Tibial nerve (tissue), 4 donors: Measurements from ENCODE around the gene L3MBTL3.

Source experiments
- EP300 ChIP-seq, 2 donors: sonication (generic); formaldehyde crosslinking; IDR thresholded peaks; one replicate each; pipeline ENCODE4 v1.6.1; 2017; ENCODE audit warnings: antibody characterized with exemption in 2 of 2, mild to moderate bottlenecking in 1 of 2
- POLR2A ChIP-seq, 2 donors: fragments of 450-650 bp; IDR thresholded peaks; one replicate each; pipeline ENCODE4 v1.6.1; 2017; ENCODE audit warnings: antibody characterized with exemption in 2 of 2, mild to moderate bottlenecking in 2 of 2, moderate library complexity in 2 of 2
- TF ChIP-seq, protein P1 (sequence below), 5 experiments: fragments of 200-600 bp in 3 of 5; fragments of 450-650 bp in 2 of 5; sonication (generic) in 3 of 5; IDR thresholded peaks; one replicate each; pipeline ENCODE4 v1.5.1; 2016 to 2019; ENCODE audit warnings: antibody characterized with exemption in 5 of 5, mild to moderate bottlenecking in 3 of 5, moderate library complexity in 2 of 5

GRCh38 chr6:130029163-130029562 is 10.8 kb downstream of the L3MBTL3 start:
- TF ChIP-seq, protein P1, sequence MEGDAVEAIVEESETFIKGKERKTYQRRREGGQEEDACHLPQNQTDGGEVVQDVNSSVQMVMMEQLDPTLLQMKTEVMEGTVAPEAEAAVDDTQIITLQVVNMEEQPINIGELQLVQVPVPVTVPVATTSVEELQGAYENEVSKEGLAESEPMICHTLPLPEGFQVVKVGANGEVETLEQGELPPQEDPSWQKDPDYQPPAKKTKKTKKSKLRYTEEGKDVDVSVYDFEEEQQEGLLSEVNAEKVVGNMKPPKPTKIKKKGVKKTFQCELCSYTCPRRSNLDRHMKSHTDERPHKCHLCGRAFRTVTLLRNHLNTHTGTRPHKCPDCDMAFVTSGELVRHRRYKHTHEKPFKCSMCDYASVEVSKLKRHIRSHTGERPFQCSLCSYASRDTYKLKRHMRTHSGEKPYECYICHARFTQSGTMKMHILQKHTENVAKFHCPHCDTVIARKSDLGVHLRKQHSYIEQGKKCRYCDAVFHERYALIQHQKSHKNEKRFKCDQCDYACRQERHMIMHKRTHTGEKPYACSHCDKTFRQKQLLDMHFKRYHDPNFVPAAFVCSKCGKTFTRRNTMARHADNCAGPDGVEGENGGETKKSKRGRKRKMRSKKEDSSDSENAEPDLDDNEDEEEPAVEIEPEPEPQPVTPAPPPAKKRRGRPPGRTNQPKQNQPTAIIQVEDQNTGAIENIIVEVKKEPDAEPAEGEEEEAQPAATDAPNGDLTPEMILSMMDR (IDR thresholded peaks at IDR 0.05): no peak
- TF ChIP-seq EP300 (IDR thresholded peaks at IDR 0.05) (no peak), POLR2A (IDR thresholded peaks at IDR 0.05) (no peak)
